Measurements from ENCODE around the gene KAT6B. TPM values are rescaled to one million over a fixed set of nuclear protein-coding genes. Genes with fewer than 3 reads are reported as not detected.

Gene KAT6B
- total and polyA plus RNA-seq, 2 donors from 2014 or later: 2.9 to 34.2 TPM

DNA sequence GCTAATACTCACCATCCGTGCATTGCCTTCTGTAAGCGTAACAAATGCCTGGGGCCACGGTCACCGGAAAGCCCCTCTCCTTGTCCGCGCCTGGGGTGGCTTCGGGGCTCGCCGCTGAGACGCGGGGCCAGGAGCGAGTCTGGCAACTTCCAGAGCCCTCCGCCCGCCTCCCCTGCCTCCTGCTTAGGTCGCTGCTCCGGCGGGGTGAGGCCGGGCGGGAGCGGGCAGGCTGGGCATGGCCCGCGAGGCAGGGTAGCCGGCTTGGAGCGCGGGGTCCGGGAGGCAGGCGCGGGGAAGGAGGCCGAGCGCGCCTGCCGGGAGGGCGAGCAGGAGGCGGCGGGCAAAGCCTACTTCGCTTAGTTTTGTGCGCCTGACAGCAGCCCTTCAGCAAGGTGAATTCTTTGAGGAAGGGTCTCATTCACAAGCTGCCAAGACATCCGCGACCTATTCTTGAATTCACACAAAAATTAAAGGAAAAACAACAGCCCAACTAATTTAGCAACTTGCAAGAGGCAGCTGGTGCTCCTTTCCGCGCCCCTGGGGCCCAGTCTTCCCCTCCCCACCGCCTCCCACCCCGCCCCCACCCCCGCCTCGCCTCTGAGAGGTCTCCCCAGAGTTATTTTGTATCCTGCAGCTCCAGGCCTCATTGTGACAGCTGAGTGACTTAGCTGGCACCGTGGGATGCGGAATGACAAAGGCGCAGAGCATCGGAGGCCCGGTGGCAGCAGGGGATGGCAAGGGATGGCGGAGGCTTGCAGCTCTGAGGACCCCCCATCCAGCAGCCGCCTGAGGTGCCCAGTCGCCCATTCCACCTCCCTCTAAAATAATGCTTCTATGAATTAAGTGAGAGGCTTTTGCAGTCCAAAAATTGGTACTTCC lies 12.8 kb upstream of the KAT6B start:
- Histone ChIP-seq H3K9me3 (ENCODE audit: control insufficient read depth in 2 of 3, insufficient read depth in 1 of 3, low read length in 3 of 3) (peaks cover 0 to 9% (median 0%) of the 10 kb centered on the region in 3 donors), H3K4me3 (ENCODE audit: low read length in 3 of 3) (no peak overlapping the region), H3K9ac (ENCODE audit: low read length in 3 of 3) (no peak overlapping the region), H3K27me3 (ENCODE audit: control insufficient read depth, insufficient read depth, low read length) (no peaks in the 10 kb centered on the region), H3K27ac (ENCODE audit: low read depth in 2 of 2, low read length in 2 of 2) (no peak overlapping the region), H3K36me3 (ENCODE audit: control insufficient read depth in 2 of 3, insufficient read depth in 3 of 3, low read length in 3 of 3) (no peaks in the 10 kb centered on the region), H3K4me1 (ENCODE audit: control insufficient read depth in 2 of 3, insufficient read depth in 2 of 3, low read depth in 1 of 3, low read length in 3 of 3) (no peaks in the 10 kb centered on the region)
- FAIRE-seq (no peak), DNase-seq (peak in 3 of 5 donors; percentile 22 to 39 (median 25))
- TF ChIP-seq, protein P1, sequence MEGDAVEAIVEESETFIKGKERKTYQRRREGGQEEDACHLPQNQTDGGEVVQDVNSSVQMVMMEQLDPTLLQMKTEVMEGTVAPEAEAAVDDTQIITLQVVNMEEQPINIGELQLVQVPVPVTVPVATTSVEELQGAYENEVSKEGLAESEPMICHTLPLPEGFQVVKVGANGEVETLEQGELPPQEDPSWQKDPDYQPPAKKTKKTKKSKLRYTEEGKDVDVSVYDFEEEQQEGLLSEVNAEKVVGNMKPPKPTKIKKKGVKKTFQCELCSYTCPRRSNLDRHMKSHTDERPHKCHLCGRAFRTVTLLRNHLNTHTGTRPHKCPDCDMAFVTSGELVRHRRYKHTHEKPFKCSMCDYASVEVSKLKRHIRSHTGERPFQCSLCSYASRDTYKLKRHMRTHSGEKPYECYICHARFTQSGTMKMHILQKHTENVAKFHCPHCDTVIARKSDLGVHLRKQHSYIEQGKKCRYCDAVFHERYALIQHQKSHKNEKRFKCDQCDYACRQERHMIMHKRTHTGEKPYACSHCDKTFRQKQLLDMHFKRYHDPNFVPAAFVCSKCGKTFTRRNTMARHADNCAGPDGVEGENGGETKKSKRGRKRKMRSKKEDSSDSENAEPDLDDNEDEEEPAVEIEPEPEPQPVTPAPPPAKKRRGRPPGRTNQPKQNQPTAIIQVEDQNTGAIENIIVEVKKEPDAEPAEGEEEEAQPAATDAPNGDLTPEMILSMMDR (IDR thresholded peaks at IDR 0.05; ENCODE audit: borderline replicate concordance, extremely low read depth, insufficient read depth): no peak
- intact Hi-C loops (cut with DNase I): no loop called here

- H3K36me3 ChIP-seq (ENCODE audit: control insufficient read depth in 2 of 3, insufficient read depth in 3 of 3, low read length in 3 of 3): no peaks in the 10 kb centered on the region
- H3K9me3 ChIP-seq (ENCODE audit: control insufficient read depth in 2 of 3, insufficient read depth in 1 of 3, low read length in 3 of 3): peaks cover 0 to 9% (median 0%) of the 10 kb centered on the region in 3 donors
- no peaks in the 10 kb centered on the region for H3K4me1 ChIP-seq (ENCODE audit: control insufficient read depth in 2 of 3, insufficient read depth in 2 of 3, low read depth in 1 of 3, low read length in 3 of 3)
- no peaks in the 10 kb centered on the region for H3K27me3 ChIP-seq (ENCODE audit: control insufficient read depth, insufficient read depth, low read length)
- FAIRE-seq (no peak), DNase-seq (no peak)
- TF ChIP-seq, protein P1 (IDR thresholded peaks at IDR 0.05; ENCODE audit: borderline replicate concordance, extremely low read depth, insufficient read depth): no peak
- no peak overlapping the region for H3K9ac ChIP-seq (ENCODE audit: low read length in 3 of 3)
- H3K27ac ChIP-seq (ENCODE audit: low read depth in 2 of 2, low read length in 2 of 2): no peak overlapping the region
- intact Hi-C loops (cut with DNase I): no loop called here
- no peak overlapping the region for H3K4me3 ChIP-seq (ENCODE audit: low read length in 3 of 3)
Observed at GRCh38 chr10:74814797-74815196, 11.6 kb upstream of the KAT6B start.

GRCh38 chr10:74816824-74817498 lies 9.4 kb upstream of the KAT6B start:
- peaks cover 1 to 4% (median 2%) of the 10 kb centered on the region in 3 donors for H3K4me1 ChIP-seq (ENCODE audit: control insufficient read depth in 2 of 3, insufficient read depth in 2 of 3, low read depth in 1 of 3, low read length in 3 of 3)
- no peak overlapping the region for H3K27ac ChIP-seq (ENCODE audit: low read depth in 2 of 2, low read length in 2 of 2)
- DNase-seq (no peak), FAIRE-seq (no peak)
- intact Hi-C loops (cut with DNase I): no loop called here
- H3K4me3 ChIP-seq (ENCODE audit: low read length in 3 of 3): no peak overlapping the region
- H3K9me3 ChIP-seq (ENCODE audit: control insufficient read depth in 2 of 3, insufficient read depth in 1 of 3, low read length in 3 of 3): peaks cover 0 to 9% (median 0%) of the 10 kb centered on the region in 3 donors
- no peaks in the 10 kb centered on the region for H3K27me3 ChIP-seq (ENCODE audit: control insufficient read depth, insufficient read depth, low read length)
- H3K9ac ChIP-seq (ENCODE audit: low read length in 3 of 3): no peak overlapping the region
- no peaks in the 10 kb centered on the region for H3K36me3 ChIP-seq (ENCODE audit: control insufficient read depth in 2 of 3, insufficient read depth in 3 of 3, low read length in 3 of 3)
- TF ChIP-seq, protein P1 (IDR thresholded peaks at IDR 0.05; ENCODE audit: borderline replicate concordance, extremely low read depth, insufficient read depth): no peak
